ENCODE data around the gene MAF.

The MAF gene

GRCh38 chr16:79560923-79561322 lies 39.6 kb downstream of the MAF start:
- TF ChIP-seq POU6F1 (CRISPR knock-in tag; IDR thresholded peaks at IDR 0.05; ENCODE audit: borderline replicate concordance, low read depth) (no peak), TOX (CRISPR knock-in tag; IDR thresholded peaks at IDR 0.05; ENCODE audit: borderline replicate concordance) (no peak), RARB (CRISPR knock-in tag; IDR thresholded peaks at IDR 0.05) (no peak), CSRNP3 (CRISPR knock-in tag; IDR thresholded peaks at IDR 0.05) (no peak), ZNF70 (CRISPR knock-in tag; IDR thresholded peaks at IDR 0.05) (no peak), ISL1 (CRISPR knock-in tag; IDR thresholded peaks at IDR 0.05) (no peak), ZFP3 (CRISPR knock-in tag; IDR thresholded peaks at IDR 0.05) (no peak), ZNF565 (CRISPR knock-in tag; conservative IDR thresholded peaks at IDR 0.05; ENCODE audit: low read depth) (no peak), CREB5 (CRISPR knock-in tag; IDR thresholded peaks at IDR 0.05; ENCODE audit: low read depth) (no peak), ARNTL (CRISPR knock-in tag; IDR thresholded peaks at IDR 0.05; ENCODE audit: borderline replicate concordance, low read depth) (no peak), ZFP30 (CRISPR knock-in tag; IDR thresholded peaks at IDR 0.05) (no peak), ZC3H10 (CRISPR knock-in tag; IDR thresholded peaks at IDR 0.05) (no peak), ESRRG (CRISPR knock-in tag; IDR thresholded peaks at IDR 0.05) (no peak), PATZ1 (CRISPR knock-in tag; IDR thresholded peaks at IDR 0.05; ENCODE audit: borderline replicate concordance) (no peak)
- no peak for ATAC-seq

- TF ChIP-seq ZFP30 (CRISPR knock-in tag; IDR thresholded peaks at IDR 0.05) (no peak), GLIS3 (CRISPR knock-in tag; IDR thresholded peaks at IDR 0.05) (no peak), POU6F1 (CRISPR knock-in tag; IDR thresholded peaks at IDR 0.05; ENCODE audit: borderline replicate concordance, low read depth) (no peak), ZFP3 (CRISPR knock-in tag; IDR thresholded peaks at IDR 0.05) (no peak), TCF4 (CRISPR knock-in tag; IDR thresholded peaks at IDR 0.05; ENCODE audit: borderline replicate concordance) (no peak), CSDC2 (CRISPR knock-in tag; IDR thresholded peaks at IDR 0.05) (no peak), OSR1 (CRISPR knock-in tag; IDR thresholded peaks at IDR 0.05) (no peak), RARB (CRISPR knock-in tag; IDR thresholded peaks at IDR 0.05) (no peak), ARNTL (CRISPR knock-in tag; IDR thresholded peaks at IDR 0.05; ENCODE audit: borderline replicate concordance, low read depth) (no peak)
- ATAC-seq, result no peak
Observed at GRCh38 chr16:79560318-79560717, 40.2 kb downstream of the MAF start.

GRCh38 chr16:79559532-79559931 lies 41.0 kb downstream of the MAF start:
- no peak for ATAC-seq
- TF ChIP-seq BACH2 (CRISPR knock-in tag; IDR thresholded peaks at IDR 0.05; ENCODE audit: borderline replicate concordance) (no peak), RARB (CRISPR knock-in tag; IDR thresholded peaks at IDR 0.05) (no peak), TOX (CRISPR knock-in tag; IDR thresholded peaks at IDR 0.05; ENCODE audit: borderline replicate concordance) (no peak)

- ATAC-seq, result no peak
- no peak for TF ChIP-seq ZFP3 (CRISPR knock-in tag; IDR thresholded peaks at IDR 0.05)
- TF ChIP-seq CSRNP3 (CRISPR knock-in tag; IDR thresholded peaks at IDR 0.05), result no peak
- TF ChIP-seq TSHZ2 (CRISPR knock-in tag; IDR thresholded peaks at IDR 0.05), result no peak
- no peak for TF ChIP-seq ZNF70 (CRISPR knock-in tag; IDR thresholded peaks at IDR 0.05)
- no peak for TF ChIP-seq SNAI2 (CRISPR knock-in tag; IDR thresholded peaks at IDR 0.05)
- no peak for TF ChIP-seq ZNF8 (CRISPR knock-in tag; IDR thresholded peaks at IDR 0.05)
- no peak for TF ChIP-seq ZNF565 (CRISPR knock-in tag; conservative IDR thresholded peaks at IDR 0.05; ENCODE audit: low read depth)
- no peak for TF ChIP-seq RARB (CRISPR knock-in tag; IDR thresholded peaks at IDR 0.05)
- no peak for TF ChIP-seq ESRRG (CRISPR knock-in tag; IDR thresholded peaks at IDR 0.05)
- no peak for TF ChIP-seq ZFP30 (CRISPR knock-in tag; IDR thresholded peaks at IDR 0.05)
- TF ChIP-seq BACH2 (CRISPR knock-in tag; IDR thresholded peaks at IDR 0.05; ENCODE audit: borderline replicate concordance), result no peak
- no peak for TF ChIP-seq TCF4 (CRISPR knock-in tag; IDR thresholded peaks at IDR 0.05; ENCODE audit: borderline replicate concordance)
- TF ChIP-seq ISL1 (CRISPR knock-in tag; IDR thresholded peaks at IDR 0.05), result no peak
- TF ChIP-seq ARNTL (CRISPR knock-in tag; IDR thresholded peaks at IDR 0.05; ENCODE audit: borderline replicate concordance, low read depth), result no peak
Observed at GRCh38 chr16:79557421-79557820, 43.1 kb downstream of the MAF start.
